Activated CD4-positive, alpha-beta T cell treated with anti-CD3 and anti-CD28 coated beads, Interleukin-2, amount 50 U/mL, for 24 hours (primary cell): ENCODE results near the gene SLIT3.

ENCODE experiments used
- DNase-seq, 2 donors: peaks; one replicate each; pipeline ENCODE4 v3.0.0-alpha.2; 2020; ENCODE audit warnings: low read depth in 1 of 2, low spot score in 1 of 2

The SLIT3 gene

DNA sequence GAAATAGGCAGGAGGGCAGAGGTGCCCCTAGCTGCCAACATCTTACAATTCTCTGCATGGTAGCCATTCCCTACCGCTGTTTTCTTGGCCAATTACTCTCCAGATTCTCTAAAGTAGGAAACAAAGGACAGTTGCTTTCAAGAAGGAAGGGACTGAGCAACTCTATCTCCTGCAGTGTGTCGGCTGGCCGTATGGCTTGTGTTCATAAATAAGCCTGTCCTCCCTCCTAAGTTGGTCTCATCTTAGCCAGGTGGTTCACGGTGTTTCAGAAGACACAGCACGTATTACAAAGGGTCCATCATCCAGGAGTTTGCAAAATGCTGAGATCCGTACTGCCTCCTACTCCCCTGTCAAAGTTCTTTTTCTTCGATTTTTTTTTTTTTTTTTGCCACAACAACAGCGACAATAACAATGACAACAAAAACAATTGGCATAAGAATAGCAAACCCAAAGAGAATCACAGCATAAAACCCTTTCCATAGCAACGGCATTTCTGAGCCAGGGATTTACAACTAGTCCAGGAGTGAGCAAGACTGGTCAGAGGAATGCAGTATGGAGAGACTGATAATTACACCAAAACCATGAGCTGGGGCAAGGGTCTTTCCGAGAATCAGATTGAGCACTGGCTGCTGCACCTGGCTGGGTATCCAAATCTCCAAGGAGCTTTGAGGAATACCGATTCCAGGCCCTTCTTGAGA is 212.8 kb downstream of the SLIT3 start:
- DNase-seq: no peak

DNA sequence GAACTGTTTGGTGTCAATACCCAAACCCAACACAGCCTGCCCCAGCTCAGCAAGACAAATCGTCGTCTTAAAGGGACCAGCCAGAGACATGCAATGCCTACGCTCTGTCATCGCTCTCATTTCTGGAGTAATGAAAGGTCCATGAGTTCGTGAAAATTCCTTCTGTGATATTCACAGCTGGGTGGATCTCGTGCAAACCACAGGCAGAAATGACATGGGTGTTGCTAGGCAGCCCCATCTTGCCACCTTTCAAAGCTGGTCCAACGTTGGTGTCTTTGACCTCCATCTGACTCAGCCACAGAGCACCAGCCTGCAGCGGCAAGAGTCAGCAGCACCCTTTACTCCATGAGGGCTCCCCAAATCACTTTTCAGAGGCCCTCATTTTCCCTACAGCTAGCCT is 215.3 kb downstream of the SLIT3 start:
- DNase-seq: no peak

DNA sequence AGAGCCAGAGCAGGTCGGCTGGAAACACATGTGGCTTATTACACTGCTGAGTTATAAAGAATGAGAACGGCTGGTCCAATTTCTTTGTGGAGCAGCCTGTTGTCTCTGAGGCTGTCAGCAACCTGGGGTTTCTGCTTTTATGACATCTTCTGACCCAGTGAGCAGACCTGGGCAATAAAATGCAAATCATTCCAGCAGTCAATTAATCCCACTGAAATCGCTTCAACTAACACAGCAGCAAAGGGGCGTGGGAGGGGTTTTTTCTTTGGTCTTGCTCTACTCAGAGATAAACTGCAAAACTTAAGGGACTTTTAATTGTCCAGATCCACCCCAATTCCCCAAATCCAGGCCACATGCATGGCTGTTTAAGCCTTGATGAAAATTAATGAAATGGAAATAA is 215.7 kb downstream of the SLIT3 start:
- DNase-seq: no peak

DNA sequence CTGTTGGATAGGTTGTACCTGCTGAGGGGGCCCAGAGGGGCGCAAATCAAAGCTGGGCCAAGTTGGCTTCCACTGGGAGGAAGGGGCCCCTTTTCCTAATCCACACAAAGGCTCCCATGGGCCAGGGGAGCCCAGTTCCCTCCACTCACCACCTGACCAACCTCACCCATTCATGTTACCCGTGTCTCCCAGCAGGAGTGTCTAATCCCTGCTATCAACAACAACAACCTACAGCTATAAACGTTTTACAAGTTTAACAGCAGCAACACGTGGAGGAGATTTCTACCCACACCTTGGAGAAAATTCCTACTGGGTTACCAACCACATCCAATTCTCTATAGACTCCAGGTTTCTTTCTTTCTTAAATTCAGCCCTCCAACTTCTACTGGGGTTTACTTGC is 216.2 kb downstream of the SLIT3 start:
- DNase-seq: no peak

DNA sequence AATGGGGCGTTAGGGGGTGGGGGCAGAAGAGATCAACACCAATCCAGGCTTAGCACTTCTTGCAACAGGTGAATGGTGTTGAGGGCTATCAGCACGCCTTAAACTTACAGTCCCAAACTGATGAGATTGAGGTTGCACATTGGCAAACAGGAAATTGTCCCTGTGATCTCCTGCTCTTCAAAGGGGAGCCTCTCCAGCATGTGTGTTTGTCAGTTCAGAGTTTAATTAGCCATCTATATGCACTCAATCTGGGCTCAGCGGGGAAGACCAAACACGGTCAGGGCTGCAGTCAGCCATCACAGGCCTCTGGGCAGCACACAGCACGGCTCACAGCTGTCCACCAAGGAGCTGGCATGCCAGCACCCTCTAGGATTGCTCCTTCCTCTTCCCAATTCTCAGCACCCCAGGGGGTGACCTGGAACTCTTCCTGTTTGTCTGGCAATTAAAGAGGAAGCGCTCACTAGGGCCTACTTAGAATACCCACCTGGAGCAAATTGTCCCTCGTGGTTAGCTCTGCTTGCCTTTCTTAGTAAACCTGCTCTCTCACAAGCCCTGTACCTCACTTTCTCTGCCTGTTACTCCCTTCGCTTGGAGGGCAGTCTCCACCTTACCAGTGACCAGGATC is 217.4 kb downstream of the SLIT3 start:
- no peak for DNase-seq

DNA sequence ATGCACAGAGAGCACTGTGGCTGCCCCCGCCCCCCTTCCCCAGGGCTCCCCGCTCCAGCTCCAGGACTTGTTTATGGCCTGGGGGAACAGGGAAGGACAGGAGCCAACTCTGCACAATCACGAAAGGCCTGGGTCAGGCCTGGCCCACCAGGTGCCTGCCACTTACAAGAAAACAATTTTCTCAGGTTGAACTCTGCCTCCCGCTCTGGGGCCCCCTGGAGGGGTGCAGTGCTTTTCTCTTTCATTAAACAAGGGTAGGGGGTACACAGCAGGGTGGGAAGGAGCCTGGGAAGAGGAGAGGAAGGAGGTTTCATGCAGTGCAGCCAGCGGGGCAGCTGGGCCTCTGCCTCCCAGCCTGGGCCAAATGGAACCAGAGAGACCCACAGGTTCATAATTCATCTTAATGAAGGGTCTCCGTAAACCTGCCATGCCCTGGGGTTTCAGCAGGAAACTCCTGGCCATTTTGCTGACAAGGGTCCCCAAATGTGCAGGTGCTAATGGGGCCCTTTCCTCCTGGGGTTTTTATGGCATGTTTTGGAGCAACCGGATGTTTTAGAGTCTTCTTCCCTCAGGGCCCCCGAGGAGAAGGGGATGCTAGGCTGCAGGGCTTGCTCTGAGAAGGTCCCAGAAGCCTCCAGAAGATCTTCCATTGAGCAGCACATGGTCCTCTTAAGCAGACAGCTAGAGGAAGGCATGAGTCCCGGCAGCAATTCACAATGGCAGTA is 219.8 kb downstream of the SLIT3 start:
- DNase-seq: no peak

DNA sequence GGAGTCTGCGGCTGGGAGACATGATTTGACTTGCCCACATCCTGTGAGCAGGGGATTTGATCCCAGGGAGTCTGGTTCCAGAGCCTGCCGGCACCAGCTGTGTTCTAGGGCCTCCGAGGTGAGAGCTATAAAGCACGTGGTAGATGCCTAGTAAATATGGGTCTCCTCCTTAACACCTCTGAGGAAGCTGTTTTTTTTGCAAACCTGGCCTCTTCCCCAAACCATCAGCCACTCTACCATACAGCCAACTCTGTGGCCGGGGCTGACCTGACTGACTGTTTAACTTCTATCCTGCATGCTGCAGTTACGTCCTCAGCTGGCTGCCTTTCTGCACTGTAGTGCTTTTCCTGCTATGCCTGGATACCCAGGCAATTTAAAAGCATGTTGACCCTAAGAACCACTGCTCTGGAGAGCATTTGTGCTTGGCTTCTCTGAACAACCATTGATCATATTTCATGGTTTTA is 220.5 kb downstream of the SLIT3 start:
- no peak for DNase-seq

DNA sequence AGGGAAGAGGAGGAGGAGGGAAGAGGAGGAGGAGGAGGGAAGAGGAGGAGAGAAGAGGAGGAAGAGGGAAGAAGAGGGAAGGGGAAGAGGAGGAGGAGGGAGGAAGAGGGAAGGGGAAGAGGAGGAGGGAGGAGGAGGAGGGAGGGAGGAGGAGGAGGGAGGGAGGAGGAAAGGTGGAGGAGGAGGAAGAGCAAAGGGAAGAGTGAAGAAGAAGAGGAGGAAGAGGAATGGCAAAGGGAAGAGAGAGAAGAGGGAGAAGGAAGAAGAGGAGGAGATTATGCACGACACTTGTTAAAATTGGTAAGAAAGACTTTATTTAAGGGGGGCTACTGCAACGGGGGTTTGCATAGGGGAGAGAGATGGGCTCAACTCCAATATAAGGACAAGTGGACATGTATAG is 221.2 kb downstream of the SLIT3 start:
- no peak for DNase-seq

DNA sequence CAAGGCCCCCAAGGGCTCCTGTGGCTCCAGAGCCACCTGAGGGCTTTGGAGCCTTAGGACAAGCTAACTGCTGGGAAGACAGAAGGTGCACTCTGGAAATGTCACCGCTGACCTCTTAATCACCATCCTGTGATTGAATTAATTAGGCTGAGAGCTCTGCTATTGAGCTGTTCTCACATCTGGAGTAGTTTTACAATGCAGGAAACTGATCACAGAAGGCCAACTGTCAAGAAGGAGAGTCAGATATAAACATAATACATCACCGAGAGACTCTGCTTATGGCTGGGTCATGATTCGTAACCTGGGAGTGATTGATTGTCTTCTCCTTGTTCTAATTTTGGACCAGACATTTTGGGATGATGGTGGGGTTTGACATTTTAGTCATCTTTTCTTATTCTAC is 226.1 kb downstream of the SLIT3 start:
- no peak for DNase-seq

DNA sequence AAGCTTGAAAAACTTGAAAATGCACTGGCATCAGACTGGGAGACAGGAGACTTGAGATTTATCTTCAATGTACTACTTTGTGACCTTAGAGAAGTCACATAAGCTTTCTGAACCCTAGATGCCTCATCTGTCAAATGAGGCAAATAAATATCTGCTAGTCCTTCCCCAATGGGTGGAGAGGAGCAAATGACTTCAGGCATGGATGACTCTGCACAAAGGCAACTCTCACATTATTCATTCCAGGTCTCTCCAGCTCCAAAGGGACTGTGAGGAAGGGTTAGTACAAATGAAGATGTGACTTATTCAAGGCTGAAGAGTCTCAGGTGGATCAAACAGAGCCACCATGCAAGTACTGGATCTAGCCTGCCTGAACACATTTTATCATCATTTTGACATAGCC is 228.7 kb downstream of the SLIT3 start:
- no peak for DNase-seq

DNA sequence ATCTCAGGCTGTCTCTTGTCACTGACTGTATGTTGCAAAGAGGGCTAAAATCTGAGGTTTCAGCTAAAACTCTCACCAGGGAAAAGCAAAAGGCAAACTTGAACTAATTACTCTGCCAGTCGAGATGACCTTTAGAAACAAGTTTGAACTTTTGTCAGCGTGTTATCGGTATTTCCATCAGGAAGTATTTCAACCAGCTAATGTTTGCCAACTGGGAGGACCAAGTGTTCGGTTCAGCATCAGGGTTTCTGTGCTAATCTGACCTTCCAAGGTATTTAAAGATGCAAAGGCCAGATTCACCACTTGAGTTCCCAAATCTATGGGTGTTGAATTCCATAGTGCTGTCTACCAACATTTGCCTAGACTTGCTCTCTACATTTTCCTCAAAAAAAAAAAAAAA is 230.5 kb downstream of the SLIT3 start:
- DNase-seq: no peak

DNA sequence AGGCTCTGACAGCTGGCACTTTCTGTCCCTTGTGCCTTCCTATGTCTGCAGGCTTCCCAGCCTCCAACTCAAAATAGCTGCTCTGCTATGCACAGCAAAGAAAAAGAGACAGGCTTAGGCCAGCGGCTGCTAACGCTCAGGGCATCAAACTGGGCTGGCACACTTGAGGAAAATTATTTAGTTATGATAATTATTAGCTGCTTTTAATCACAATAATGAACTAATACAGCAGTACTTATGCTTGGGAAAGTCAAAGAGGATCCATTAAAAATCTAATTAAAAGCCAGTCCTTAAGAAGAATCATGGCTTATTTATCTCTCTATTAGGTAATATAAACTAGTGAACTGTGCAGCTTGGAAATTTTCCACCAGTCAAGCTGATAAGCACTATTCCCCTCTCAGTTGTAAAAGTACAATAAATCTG is 233.2 kb downstream of the SLIT3 start:
- no peak for DNase-seq

DNA sequence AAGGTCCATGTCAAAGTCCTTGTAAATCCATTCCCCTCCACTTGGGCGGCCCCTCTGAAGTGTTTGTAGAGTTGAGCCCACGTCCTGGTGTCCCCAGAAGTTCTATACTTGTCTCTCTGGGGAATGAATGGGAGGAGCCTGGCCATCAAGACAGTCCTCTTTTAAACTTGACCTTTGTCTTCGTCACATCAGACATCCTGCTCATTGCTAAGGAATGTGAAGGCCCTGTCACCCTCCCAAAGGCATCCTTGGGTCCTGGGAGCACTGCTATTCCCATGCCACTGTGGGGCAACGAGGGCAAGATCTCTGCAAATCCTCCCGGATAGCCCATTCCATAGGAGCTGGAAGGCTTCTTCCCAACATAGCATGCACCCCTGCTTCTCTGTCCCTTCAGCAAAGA is 235.5 kb downstream of the SLIT3 start:
- no peak for DNase-seq

DNA sequence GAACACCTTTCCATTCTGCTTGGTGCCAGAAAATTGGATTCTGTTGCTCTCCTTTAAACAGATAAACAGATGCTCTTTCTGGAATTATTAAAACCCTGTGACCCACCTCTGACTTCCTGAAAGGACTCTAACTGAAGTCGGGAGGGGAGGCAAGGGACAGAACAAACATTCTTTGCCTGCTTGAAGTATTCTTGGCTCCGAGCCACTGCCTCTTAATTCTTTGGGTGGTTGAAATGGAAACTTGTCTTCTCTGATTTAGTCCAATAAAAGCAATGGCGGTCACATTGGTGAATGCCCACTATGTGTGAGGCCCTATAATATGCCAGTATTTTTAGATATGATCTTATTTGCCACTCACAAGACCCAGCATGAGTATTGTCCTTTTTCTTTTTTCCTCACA is 236.8 kb downstream of the SLIT3 start:
- no peak for DNase-seq

DNA sequence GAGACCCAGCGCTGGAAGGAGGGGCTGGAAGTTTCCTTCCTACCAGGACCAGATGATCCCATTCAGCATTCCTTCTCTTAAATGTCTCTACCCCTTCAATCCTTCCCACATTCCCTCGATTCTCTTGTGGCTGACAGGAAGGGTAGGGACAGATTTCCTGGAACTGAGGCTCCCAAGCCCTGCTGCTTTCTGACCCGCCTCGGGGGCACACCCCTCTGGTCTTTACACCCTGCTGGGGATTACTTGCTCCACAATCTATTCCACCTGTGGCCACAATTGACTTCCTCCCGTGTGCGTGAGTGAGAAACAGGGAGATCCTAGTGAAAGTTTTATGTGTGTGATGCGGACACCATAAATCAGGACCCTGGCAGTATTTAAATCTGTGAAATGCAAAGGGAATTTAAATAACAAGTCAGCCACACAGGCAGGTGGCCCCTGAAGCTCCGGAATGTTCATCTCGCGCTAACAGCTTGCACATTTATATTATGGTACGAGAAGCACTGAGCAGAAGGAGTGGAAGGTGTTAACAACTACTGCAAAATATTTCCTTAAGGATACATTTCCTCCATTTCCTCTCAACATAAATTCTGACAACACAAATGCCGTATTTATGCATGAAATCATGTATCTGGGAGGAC is 237.5 kb downstream of the SLIT3 start:
- DNase-seq: no peak

DNA sequence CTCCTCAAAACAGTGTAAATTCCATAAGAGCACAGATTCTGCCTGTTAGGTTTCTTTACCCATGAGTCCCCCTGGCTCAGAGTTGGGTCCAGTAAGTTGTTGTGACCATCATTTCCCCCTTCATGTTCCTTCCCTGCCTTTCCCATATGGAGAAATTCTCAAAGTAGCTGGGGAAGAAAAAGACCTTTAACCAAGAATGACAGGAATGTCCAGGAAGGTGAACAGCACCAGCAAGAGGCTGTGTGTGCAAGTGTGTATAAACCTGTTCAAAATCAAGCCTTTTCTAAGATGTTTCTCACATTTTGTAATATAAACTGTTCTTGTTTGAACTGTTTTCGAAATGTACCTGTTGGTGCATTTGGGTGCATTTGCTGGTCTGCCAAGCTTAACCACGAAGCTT is 238.2 kb downstream of the SLIT3 start:
- DNase-seq: no peak

DNA sequence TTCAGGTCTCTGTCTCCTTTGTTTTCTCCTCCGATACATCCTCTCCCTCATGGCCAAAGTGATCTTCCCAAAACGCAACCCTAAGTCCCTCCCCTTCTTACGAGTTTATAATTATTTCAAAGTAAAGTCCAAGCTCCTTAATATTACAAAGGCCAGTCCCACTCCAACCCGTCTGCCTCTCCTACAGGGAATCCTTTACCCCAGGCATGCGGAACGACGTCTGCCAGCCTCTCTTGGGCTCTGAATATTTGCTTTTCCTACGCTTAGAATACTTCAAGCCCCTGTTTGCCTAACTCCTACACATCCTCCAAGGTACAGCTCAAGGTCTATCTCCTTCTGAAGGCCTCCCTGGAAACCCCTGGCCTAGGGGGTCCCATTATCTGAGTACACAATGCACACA is 246.4 kb downstream of the SLIT3 start:
- DNase-seq: no peak

DNA sequence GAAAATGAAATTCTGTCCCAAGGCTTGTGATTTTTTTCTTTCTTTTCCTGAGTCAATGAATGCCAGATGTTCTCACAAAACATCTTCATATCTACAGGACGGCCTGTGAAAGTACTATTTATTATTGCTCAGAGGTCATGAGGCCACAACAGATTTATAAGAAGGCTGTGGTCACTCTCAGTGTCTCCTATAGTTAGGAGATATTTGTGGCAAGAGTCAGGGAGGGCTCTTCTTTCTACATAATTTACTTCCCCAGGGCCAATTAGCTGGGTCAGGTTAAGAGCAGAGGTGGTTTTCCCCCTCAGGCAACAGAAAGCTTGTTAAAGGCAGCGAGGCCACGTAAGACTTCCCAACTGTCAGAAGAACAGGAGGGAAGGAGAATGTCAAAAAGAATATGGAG is 248.7 kb downstream of the SLIT3 start:
- DNase-seq: no peak

DNA sequence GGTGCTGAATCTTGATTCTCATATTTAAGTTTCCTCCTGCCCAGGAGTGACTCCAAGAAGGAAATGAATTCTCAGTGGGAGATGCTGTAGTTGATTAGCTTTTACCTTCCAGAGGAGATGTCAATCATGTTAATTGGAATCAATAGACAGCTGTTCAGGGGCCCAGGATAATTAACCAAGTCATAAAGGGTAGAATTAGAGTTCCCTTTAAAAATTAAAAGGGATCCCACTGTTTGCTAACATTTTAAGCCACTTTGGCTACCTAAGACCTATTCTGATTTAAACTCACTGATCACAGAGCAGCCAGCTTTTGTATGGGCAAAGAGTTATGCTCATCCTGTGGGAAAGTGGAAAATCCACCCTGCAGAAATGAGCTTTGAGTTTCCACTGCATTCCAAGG is 249.6 kb downstream of the SLIT3 start:
- no peak for DNase-seq

DNA sequence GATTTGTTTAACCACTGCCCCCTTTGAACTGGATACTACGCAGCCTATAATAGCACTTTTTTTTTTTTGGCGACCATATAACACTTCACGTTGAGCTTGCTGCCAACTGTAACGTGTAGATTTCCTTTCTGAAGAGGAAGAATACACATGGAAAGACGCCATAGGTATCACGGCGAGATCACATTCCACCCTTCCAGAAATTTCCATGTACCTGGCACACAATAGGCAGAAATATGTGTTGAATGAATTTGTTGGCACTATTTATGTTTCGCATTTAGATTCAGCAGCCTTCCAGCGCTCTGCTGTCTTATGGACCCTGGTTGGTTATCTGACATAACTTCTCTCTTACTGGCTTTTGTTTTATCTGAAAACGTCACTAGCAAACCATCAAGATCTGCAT is 250.3 kb downstream of the SLIT3 start:
- DNase-seq: no peak

DNA sequence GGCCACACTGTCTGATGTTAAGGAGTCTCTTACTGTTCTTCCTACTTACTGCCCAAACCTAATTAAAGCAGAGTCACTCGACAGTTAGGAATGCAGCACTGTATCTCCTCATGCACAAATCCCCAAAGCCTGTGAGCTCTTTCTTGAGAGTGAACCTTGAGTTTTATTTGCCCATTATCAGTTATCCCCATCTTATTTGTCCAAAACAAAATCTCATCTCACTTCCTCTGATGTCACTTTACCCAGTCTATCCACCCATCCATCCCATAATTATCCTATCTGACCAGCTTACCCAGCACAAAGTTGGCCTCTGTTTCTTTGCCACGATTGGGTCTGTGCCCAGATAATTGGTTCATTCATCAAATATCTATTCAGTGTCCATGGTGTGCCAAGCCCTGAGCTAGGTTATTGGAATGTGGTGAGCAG is 250.8 kb downstream of the SLIT3 start:
- DNase-seq: no peak

DNA sequence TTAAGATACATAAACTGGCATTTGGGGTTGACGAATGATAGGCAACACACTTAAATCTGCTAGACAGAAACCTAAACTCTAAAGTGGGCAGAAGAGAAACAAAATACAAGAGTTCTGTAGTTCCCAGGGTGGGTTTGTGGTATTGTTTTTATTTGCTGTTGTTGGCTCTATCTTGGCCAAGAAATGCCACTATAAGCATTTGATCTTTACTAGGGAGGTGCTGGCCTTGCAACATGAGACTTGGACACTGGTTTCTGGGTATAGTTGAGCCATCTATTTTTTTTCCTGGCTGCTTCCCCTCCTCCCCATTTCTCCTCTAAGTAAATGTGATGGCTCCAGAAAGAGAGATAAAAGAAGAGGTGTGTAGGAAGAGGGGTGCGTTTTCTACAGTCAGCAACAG is 251.2 kb downstream of the SLIT3 start:
- DNase-seq: no peak
